ENCODE measurements around the gene TINAG. TPM values are rescaled to one million over a fixed set of nuclear protein-coding genes. Genes with fewer than 3 reads are reported as not detected.

Gene TINAG
- total RNA-seq, 2 donors from 2014 or later: not detected

DNA sequence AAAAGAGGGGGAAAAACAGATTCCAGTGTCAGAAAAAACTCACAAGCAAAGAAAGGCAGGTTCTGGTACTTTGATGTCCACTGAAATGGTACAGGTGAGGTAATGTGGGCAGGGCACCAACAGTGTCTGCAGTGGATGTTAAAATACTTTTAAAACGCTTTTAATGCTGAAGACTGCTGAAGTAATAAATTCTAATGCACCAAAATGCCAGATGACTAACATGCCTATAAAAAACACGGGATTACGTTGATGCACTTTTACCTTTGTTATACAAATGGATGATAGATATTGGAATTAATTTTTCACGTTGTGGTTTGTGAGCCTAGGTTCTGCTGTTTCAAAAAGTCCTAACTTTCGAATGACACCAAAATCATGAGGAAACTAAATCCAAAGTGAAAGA is 83.3 kb downstream of the TINAG start:
- Mint-ChIP-seq H3K9me3 (peaks cover 3% of the 10 kb centered on the region), H3K27ac (no peak overlapping the region), H3K36me3 (ENCODE audit: low read depth) (no peaks in the 10 kb centered on the region), H3K27me3 (ENCODE audit: insufficient read depth) (no peaks in the 10 kb centered on the region), H3K4me1 (no peaks in the 10 kb centered on the region), H3K4me3 (no peak overlapping the region)
- DNase-seq: no peak
- Histone ChIP-seq H3K36me3 (ENCODE audit: control insufficient read depth, insufficient read depth, low read length) (no peaks in the 10 kb centered on the region), H3K27me3 (ENCODE audit: control insufficient read depth, insufficient read depth, low read length, poor library complexity, severe bottlenecking) (no peaks in the 10 kb centered on the region), H3K27ac (ENCODE audit: low read depth, low read length) (no peak overlapping the region), H3K9me3 (ENCODE audit: control insufficient read depth, low read length) (no peaks in the 10 kb centered on the region), H3K4me1 (ENCODE audit: control insufficient read depth, insufficient read depth, low read length) (no peaks in the 10 kb centered on the region), H3K9ac (ENCODE audit: extremely low read depth, low read length, poor library complexity, severe bottlenecking) (no peak overlapping the region), H3K4me3 (ENCODE audit: low read length) (no peak overlapping the region)
- WGBS, 2 experiments (ENCODE audit: insufficient coverage in 1 of 2, insufficient read length in 1 of 2): 96% methylated on average over 3 to 5 of the region's 5 CpGs
- TF ChIP-seq, protein P1, sequence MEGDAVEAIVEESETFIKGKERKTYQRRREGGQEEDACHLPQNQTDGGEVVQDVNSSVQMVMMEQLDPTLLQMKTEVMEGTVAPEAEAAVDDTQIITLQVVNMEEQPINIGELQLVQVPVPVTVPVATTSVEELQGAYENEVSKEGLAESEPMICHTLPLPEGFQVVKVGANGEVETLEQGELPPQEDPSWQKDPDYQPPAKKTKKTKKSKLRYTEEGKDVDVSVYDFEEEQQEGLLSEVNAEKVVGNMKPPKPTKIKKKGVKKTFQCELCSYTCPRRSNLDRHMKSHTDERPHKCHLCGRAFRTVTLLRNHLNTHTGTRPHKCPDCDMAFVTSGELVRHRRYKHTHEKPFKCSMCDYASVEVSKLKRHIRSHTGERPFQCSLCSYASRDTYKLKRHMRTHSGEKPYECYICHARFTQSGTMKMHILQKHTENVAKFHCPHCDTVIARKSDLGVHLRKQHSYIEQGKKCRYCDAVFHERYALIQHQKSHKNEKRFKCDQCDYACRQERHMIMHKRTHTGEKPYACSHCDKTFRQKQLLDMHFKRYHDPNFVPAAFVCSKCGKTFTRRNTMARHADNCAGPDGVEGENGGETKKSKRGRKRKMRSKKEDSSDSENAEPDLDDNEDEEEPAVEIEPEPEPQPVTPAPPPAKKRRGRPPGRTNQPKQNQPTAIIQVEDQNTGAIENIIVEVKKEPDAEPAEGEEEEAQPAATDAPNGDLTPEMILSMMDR (conservative IDR thresholded peaks at IDR 0.05): no peak

DNA sequence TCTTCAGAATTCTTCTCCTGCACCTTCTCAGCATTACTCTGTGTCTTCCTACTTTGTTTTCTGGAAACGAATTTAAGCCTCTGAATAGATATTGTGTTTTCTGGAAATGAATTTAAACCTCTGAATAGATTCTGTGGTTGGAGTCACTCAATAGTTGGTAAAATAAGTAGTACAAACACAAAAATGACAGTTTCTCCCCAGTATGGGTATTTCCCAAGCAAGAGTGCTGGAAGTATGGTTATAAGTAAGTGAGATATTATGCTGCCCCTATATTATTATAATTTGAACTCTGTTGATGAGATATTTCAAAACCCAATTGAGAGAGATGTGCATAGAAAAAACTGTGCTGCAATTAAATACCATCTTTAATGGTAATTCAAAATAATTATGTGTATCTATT is 94.9 kb downstream of the TINAG start:
- H3K9ac ChIP-seq (ENCODE audit: extremely low read depth, low read length, poor library complexity, severe bottlenecking): no peak overlapping the region
- no peaks in the 10 kb centered on the region for H3K4me1 Mint-ChIP-seq
- H3K36me3 Mint-ChIP-seq (ENCODE audit: low read depth): no peaks in the 10 kb centered on the region
- H3K27ac ChIP-seq (ENCODE audit: low read depth, low read length): no peak overlapping the region
- no peaks in the 10 kb centered on the region for H3K9me3 ChIP-seq (ENCODE audit: control insufficient read depth, low read length)
- no peak overlapping the region for H3K4me3 Mint-ChIP-seq
- no peaks in the 10 kb centered on the region for H3K27me3 ChIP-seq (ENCODE audit: control insufficient read depth, insufficient read depth, low read length, poor library complexity, severe bottlenecking)
- DNase-seq: no peak
- no peak overlapping the region for H3K4me3 ChIP-seq (ENCODE audit: low read length)
- H3K4me1 ChIP-seq (ENCODE audit: control insufficient read depth, insufficient read depth, low read length): no peaks in the 10 kb centered on the region
- TF ChIP-seq, protein P1 (conservative IDR thresholded peaks at IDR 0.05): no peak
- peaks cover 1% of the 10 kb centered on the region for H3K9me3 Mint-ChIP-seq
- H3K27ac Mint-ChIP-seq: no peak overlapping the region
- no peaks in the 10 kb centered on the region for H3K27me3 Mint-ChIP-seq (ENCODE audit: insufficient read depth)
- 83% methylated on average over 1 of the region's 1 CpG; no CpG with 5 or more reads in 1 of the 2 experiments for WGBS, 2 experiments (ENCODE audit: insufficient coverage in 1 of 2, insufficient read length in 1 of 2)
- H3K36me3 ChIP-seq (ENCODE audit: control insufficient read depth, insufficient read depth, low read length): no peaks in the 10 kb centered on the region

DNA sequence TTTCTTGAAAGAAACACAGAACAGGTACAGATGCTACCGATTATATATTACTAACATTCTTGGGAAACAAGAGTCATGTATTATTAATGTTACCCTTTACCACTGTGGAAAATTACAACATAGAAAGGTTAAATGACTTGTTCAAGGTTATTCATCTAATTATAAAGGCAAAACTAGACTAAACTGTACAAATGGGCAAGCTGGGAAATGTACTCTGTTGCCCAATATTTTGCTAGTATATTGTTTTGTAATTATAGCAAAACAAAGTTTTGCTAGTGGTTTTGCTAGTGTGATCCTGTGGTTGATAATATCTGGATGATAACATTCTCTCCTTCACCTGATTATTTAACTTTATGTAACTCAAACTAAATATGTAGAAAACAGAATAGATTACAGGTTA is 96.5 kb downstream of the TINAG start:
- no peaks in the 10 kb centered on the region for H3K4me1 ChIP-seq (ENCODE audit: control insufficient read depth, insufficient read depth, low read length)
- no peak overlapping the region for H3K27ac Mint-ChIP-seq
- H3K36me3 Mint-ChIP-seq (ENCODE audit: low read depth): no peaks in the 10 kb centered on the region
- TF ChIP-seq, protein P1 (conservative IDR thresholded peaks at IDR 0.05): no peak
- H3K27me3 ChIP-seq (ENCODE audit: control insufficient read depth, insufficient read depth, low read length, poor library complexity, severe bottlenecking): no peaks in the 10 kb centered on the region
- no peaks in the 10 kb centered on the region for H3K9me3 ChIP-seq (ENCODE audit: control insufficient read depth, low read length)
- DNase-seq: no peak
- no peaks in the 10 kb centered on the region for H3K4me1 Mint-ChIP-seq
- H3K4me3 Mint-ChIP-seq: no peak overlapping the region
- no peak overlapping the region for H3K4me3 ChIP-seq (ENCODE audit: low read length)
- peaks cover 1% of the 10 kb centered on the region for H3K9me3 Mint-ChIP-seq
- 100% methylated on average over 1 of the region's 1 CpG; no CpG with 5 or more reads in 1 of the 2 experiments for WGBS, 2 experiments (ENCODE audit: insufficient coverage in 1 of 2, insufficient read length in 1 of 2)
- H3K27me3 Mint-ChIP-seq (ENCODE audit: insufficient read depth): no peaks in the 10 kb centered on the region
- H3K27ac ChIP-seq (ENCODE audit: low read depth, low read length): no peak overlapping the region
- H3K9ac ChIP-seq (ENCODE audit: extremely low read depth, low read length, poor library complexity, severe bottlenecking): no peak overlapping the region
- H3K36me3 ChIP-seq (ENCODE audit: control insufficient read depth, insufficient read depth, low read length): no peaks in the 10 kb centered on the region

Measured in endodermal cell (in vitro differentiated cells).